Measurements from ENCODE around the gene DCLK2. TPM values are rescaled to one million over a fixed set of nuclear protein-coding genes. Genes with fewer than 3 reads are reported as not detected.
A peak's percentile ranks its signal among the peaks of the same experiment; 100 is the strongest.

The DCLK2 gene
- total and polyA plus RNA-seq, 2 of the 8 experiments (the other 6 are each of a cell fraction or from before 2014, with no cell fraction given): 0.32 to 0.37 TPM

DNA sequence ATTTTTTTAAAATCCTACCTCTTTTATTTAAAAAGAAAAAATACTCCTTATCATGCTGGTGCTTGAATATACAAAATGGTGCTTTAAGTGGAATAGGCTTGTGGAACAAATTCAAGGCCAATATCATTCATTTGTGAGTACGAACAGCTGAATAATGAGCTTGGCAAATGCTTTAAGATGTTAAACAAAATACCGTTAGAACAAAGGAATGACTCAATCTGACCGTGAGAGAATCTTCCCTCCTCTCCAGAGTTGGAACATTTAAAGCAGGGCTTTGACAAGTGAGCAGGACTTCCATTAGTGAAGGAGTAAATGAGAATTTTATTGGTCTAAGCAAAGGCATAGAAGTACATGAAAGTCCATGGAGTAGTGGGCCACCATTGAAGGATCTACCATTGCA, 74.5 kb downstream of the DCLK2 start:
- Histone ChIP-seq H4K5ac (ENCODE audit: insufficient read length, low read depth, low read length) (no peak overlapping the region), H3K4me1 (replicated peaks in 1 of 4; ENCODE audit: control insufficient read depth in 3 of 4, insufficient read depth in 4 of 4, low read length in 3 of 4) (no peaks in the 10 kb centered on the region), H3K23me2 (ENCODE audit: low read depth, low read length) (no peaks in the 10 kb centered on the region), H3K4me2 (ENCODE audit: insufficient read depth in 1 of 2, low read depth in 2 of 2, low read length in 2 of 2) (no peak overlapping the region), H3K4ac (replicated peaks; ENCODE audit: insufficient read length, low read depth, low read length) (no peak overlapping the region), H2BK120ac (replicated peaks; ENCODE audit: low read depth, low read length) (no peak overlapping the region), H3K23ac (ENCODE audit: insufficient read length) (no peak overlapping the region), H3K79me1 (ENCODE audit: low read depth, low read length) (no peaks in the 10 kb centered on the region), H2AFZ (ENCODE audit: low read length) (peak overlapping the region; percentile 20; the same call in 1 of the 2 replicates), H3K56ac (replicated peaks; ENCODE audit: insufficient read length, low read depth, low read length) (no peak overlapping the region), H4K91ac (replicated peaks; ENCODE audit: insufficient read length, low read length) (no peak overlapping the region), H2BK5ac (ENCODE audit: low read depth, low read length) (no peak overlapping the region), H3K27ac (ENCODE audit: low read depth, low read length) (no peak overlapping the region), H2AK5ac (ENCODE audit: low read depth, low read length) (no peak overlapping the region), H3K4me3 (ENCODE audit: extremely low read depth in 1 of 4, insufficient read depth in 2 of 4, low read depth in 3 of 4, low read length in 4 of 4) (no peak overlapping the region), H2BK15ac (ENCODE audit: low read length) (no peak overlapping the region), H3K14ac (ENCODE audit: insufficient read length) (no peak overlapping the region), H3K9me3 (ENCODE audit: insufficient read depth in 2 of 2, low read depth in 1 of 2, low read length in 1 of 2) (no peaks in the 10 kb centered on the region), H3K79me2 (ENCODE audit: control insufficient read depth in 1 of 2, insufficient read depth in 2 of 2, low read length in 2 of 2) (no peaks in the 10 kb centered on the region), H4K8ac (ENCODE audit: extremely low read depth, insufficient read depth, low read length) (no peak overlapping the region), H3K18ac (ENCODE audit: extremely low read depth, low read length) (no peak overlapping the region), H4K20me1 (replicated peaks in 1 of 2; ENCODE audit: control insufficient read depth in 1 of 2, insufficient read depth in 2 of 2, low read length in 2 of 2) (no peaks in the 10 kb centered on the region), H2BK20ac (ENCODE audit: low read length) (no peak overlapping the region), H3K27me3 (replicated peaks in 1 of 4; ENCODE audit: control insufficient read depth in 3 of 4, extremely low read depth in 1 of 4, insufficient read depth in 3 of 4, low read length in 3 of 4) (no peaks in the 10 kb centered on the region), H2BK12ac (ENCODE audit: low read depth, low read length) (no peak overlapping the region), H3K9ac (replicated peaks in 1 of 4; ENCODE audit: extremely low read depth in 1 of 4, low read depth in 3 of 4, low read length in 3 of 4) (no peak overlapping the region), H3K36me3 (ENCODE audit: control insufficient read depth in 2 of 4, insufficient read depth in 4 of 4, low read length in 3 of 4) (no peaks in the 10 kb centered on the region)
- ChIA-PET CTCF (ENCODE audit: partially characterized antibody) (interaction anchor here (0.6 kb wide), 1 partner anchor 33 kb away, joined by 3 read pairs; no protein-coding TSS in a partner anchor), POLR2A (ENCODE audit: partially characterized antibody) (no interaction called here)
- no peak for TF ChIP-seq HDAC6 (IDR thresholded peaks at IDR 0.05; ENCODE audit: low read depth, low read length)
- no peak for TF ChIP-seq TEAD4 (IDR thresholded peaks at IDR 0.05; ENCODE audit: low read depth, low read length)
- 79% methylated on average over 3 of the region's 3 CpGs; no CpG with 5 or more reads in 1 of the 2 experiments for WGBS, 2 experiments (ENCODE audit: extremely low coverage in 1 of 2, insufficient coverage in 1 of 2, insufficient read length in 1 of 2, insufficient replicate concordance in 2 of 2, low coverage in 1 of 2, low lambda C conversion rate in 2 of 2, missing lambda C conversion rate in 1 of 2)
- no peak for FAIRE-seq
- DNase-seq (ENCODE audit: low read depth in 1 of 2, low spot score in 2 of 2): no peak
